HG03460 (cell line): ENCODE results near the gene CHMP4B.
A peak's percentile ranks its signal among the peaks of the same experiment; 100 is the strongest.

ENCODE experiments used
- ATAC-seq: cut with Tn5 transposase; IDR thresholded peaks from one replicate; pipeline ENCODE4 v1.9.1; 2021; ENCODE audit not compliant: unreplicated experiment

CHMP4B gene

DNA sequence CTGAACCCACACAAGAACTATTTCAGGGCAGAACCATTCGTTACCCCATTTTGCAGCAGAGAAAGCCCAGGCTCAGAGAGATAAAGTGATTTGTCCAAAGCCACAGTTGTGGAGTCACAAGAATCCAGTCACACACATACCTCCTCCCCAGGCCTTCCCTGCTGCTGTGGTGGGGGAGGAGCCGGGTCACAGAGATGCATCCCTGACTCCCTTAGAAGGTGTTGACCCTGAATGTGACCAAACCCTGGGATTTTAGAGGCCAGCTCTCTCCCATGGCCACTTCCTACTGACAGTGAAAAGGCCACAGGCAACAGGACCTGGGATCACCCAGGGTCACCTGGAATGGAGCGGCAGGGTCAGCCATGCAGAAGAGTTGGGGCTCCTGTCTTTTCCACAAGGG lies 48.6 kb downstream of the CHMP4B start:
- no peak for ATAC-seq

DNA sequence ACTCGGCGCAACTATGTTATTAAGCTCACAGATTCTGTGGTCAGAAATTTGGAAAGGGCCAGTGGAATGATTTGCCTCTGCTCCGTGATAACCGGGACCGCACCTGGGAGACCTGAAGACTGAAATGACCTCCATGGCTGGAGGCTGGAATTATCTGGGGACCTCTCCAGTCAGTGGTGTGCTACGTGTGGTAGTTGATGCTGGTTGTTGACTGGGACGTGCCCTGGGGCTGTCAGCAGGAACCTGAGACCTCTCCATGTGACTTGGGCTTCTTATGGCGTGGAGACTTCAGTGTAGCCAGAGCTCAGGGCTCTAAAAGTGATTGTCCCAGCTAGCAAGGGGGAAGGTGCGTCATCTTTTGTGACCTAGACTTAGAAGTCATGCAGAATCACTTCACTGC lies 50.3 kb downstream of the CHMP4B start:
- no peak for ATAC-seq

GRCh38 chr20:33862709-33863403 lies 51.7 kb downstream of the CHMP4B start:
- no peak for ATAC-seq

- ATAC-seq = no peak
Measured at GRCh38 chr20:33863440-33864323, 52.5 kb downstream of the CHMP4B start.

GRCh38 chr20:33864324-33864963 lies 53.3 kb downstream of the CHMP4B start:
- ATAC-seq = no peak

- ATAC-seq = no peak
Measured at GRCh38 chr20:33865761-33866370, 54.7 kb downstream of the CHMP4B start.

DNA sequence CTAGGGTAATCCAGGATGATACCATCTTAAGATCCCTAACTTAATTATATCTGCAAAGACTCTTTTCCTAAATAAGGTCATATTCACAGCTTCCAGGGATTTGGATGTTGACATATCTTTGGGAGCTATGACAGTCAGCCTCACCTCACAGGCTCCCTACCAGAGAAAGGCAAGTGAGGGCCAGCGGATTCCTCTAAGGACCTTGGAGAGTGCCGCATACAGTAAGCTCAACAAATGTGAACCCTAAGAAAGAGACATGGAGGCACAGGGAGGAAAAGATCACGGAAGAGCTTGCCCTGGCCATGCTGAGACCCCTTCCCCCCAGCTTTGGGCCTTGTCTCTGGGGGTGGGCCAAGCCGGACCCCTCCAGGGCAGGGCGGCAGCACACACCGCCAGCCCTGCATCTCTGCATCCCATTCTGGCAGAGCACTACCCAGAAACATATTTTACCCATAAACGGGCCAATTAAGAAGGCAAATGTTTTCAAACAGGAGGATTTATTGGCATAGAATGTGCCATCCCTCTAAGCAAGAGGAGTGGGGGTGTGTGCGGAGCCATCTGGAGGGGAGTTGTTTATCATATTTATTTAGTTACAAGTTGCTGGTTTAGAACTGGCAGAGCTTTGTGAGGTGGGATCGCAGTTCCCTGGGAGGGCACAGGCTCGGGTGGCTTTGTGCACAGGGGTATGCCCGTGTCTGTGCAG lies 55.4 kb downstream of the CHMP4B start:
- no peak for ATAC-seq

DNA sequence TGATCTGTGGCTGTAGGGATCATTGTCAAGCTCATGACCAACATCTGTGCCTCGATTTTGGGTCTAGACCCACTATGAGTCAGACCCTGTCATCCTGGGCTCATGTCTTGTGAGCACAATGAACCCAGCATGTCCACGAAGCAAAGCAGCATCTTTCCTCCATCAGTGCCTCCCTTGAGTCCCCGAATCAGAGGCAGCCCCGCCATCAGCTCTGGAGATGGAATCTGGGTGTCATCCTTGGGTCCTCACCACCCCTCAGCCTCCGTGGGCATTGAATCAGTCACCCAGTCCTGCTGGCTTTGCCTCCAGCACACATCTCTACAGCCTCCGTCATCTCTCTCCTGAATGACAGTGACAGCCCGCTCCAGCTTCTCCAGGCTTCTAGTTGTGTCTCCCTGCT lies 56.9 kb downstream of the CHMP4B start:
- no peak for ATAC-seq

- no peak for ATAC-seq
Measured at GRCh38 chr20:33868595-33868994, 57.4 kb downstream of the CHMP4B start.

DNA sequence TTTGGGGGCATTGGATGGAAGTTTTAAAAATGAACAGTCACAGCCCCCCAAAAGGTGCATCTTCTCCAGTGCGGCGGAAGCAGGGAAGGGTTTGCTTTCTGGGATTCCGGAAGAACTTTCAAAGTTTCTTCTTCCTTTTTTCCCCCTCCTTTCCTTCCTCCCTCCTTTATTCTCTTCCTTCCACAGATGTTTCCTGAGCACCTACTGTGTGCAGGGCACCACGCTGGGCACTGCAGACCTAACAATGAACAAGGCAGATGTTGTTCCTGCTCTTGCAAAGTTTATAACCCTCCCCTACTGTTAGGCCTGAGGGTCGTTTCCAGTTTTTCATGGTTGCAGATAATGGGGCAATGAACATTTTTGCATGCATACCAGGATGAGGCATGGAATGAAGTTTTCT lies 58.1 kb downstream of the CHMP4B start:
- ATAC-seq = no peak

- no peak for ATAC-seq
Measured at GRCh38 chr20:33871362-33871761, 60.2 kb downstream of the CHMP4B start.

DNA sequence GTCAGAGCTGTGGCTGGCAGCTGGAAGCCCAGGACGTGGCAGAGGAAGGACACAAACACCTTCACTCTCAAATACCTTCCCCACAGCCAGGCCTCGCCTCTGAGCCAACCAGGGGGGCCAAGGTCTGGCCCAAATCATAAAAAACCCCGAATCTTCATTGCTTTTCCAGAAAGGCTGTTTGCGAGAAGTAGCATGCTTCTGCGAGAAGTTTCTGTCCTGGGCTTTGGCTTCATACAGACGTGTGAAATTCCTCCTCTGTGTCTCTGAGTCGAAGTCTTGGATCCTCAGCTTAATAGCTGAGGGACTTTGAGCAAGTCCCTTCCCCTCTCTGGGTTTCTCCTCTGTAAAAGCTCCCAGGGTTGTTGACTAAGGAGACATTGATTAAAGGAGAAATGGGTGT lies 63.0 kb downstream of the CHMP4B start:
- ATAC-seq = no peak

DNA sequence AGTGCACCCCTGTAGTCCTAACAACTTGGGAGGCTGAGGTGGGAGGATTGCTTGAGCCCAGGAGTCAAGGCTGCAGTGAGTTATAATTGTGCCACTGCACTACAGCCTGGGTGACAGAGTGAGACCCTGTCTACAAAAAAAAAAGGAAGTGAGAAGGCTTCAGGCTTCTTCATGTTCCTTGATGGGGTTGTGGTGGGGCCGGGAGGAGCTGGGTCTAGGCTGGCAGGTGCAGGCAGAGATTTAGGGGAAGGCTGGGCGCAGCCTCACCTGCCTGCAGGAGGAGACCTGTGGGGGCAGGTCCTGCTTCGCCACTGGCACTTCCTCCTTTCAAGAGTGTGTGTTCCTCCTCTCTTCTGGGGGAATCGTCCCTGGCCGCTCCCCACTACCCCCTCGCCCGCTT lies 63.9 kb downstream of the CHMP4B start:
- peak; percentile 79 for ATAC-seq

GRCh38 chr20:33875534-33876026 lies 64.4 kb downstream of the CHMP4B start:
- no peak for ATAC-seq

- ATAC-seq = no peak
Measured at GRCh38 chr20:33878583-33878982, 67.4 kb downstream of the CHMP4B start.

GRCh38 chr20:33880396-33880795 lies 69.2 kb downstream of the CHMP4B start:
- no peak for ATAC-seq

GRCh38 chr20:33881989-33882388 lies 70.8 kb downstream of the CHMP4B start:
- no peak for ATAC-seq

- no peak for ATAC-seq
Measured at GRCh38 chr20:33882481-33882880, 71.3 kb downstream of the CHMP4B start.

GRCh38 chr20:33883164-33883563 lies 72.0 kb downstream of the CHMP4B start:
- ATAC-seq = peak; percentile 68

DNA sequence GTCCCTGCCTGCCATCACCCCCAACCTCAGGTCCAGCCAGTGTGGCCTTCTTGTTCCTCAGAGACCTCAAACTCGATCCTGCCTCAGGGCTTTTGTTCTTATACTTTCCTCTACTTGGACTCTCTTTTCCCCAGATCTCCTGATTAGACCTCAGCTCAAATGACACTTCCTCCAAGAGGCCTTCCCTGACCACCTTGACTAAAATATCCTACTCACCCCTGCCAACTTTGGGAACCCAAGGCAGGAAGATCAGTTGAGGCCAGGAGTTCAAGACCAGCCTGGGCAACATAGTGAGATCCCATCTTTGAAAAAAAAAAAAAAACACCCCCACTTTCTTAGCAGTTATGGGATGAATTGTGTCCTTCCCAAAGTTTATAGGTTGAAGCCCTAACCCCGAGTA lies 73.5 kb downstream of the CHMP4B start:
- no peak for ATAC-seq

DNA sequence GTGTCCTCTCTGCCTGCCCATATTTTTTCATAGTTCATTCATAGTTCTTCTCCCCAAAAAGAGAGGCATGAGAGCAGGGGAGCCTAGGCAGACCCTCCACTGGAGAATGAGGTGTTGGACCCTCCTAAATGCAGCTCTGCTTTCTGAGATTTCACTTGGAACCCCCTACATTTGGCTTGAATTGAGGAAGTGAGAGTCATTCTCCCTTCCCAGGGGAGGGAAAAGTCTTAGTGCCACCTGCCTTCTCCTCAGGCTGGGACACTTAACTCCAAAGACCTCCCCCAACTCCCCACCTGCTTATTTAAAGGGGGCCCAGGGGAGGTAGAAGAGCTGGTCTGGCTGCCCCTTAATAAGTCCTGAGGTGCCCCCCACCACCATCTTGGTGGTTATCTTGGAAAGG lies 78.2 kb downstream of the CHMP4B start:
- ATAC-seq = no peak
